GM12872 (cell line): ENCODE data around the gene EDARADD.

Source experiments
- TF ChIP-seq, protein P1 (sequence below): IDR thresholded peaks from 3 replicates; pipeline ENCODE4 v1.5.1; 2011; ENCODE audit warnings: low read depth, mild to moderate bottlenecking, low read length, moderate library complexity; ENCODE audit not compliant: insufficient read depth

EDARADD gene

GRCh38 chr1:236494586-236495466, 100.7 kb downstream of the EDARADD start:
- TF ChIP-seq, protein P1, sequence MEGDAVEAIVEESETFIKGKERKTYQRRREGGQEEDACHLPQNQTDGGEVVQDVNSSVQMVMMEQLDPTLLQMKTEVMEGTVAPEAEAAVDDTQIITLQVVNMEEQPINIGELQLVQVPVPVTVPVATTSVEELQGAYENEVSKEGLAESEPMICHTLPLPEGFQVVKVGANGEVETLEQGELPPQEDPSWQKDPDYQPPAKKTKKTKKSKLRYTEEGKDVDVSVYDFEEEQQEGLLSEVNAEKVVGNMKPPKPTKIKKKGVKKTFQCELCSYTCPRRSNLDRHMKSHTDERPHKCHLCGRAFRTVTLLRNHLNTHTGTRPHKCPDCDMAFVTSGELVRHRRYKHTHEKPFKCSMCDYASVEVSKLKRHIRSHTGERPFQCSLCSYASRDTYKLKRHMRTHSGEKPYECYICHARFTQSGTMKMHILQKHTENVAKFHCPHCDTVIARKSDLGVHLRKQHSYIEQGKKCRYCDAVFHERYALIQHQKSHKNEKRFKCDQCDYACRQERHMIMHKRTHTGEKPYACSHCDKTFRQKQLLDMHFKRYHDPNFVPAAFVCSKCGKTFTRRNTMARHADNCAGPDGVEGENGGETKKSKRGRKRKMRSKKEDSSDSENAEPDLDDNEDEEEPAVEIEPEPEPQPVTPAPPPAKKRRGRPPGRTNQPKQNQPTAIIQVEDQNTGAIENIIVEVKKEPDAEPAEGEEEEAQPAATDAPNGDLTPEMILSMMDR = no peak

DNA sequence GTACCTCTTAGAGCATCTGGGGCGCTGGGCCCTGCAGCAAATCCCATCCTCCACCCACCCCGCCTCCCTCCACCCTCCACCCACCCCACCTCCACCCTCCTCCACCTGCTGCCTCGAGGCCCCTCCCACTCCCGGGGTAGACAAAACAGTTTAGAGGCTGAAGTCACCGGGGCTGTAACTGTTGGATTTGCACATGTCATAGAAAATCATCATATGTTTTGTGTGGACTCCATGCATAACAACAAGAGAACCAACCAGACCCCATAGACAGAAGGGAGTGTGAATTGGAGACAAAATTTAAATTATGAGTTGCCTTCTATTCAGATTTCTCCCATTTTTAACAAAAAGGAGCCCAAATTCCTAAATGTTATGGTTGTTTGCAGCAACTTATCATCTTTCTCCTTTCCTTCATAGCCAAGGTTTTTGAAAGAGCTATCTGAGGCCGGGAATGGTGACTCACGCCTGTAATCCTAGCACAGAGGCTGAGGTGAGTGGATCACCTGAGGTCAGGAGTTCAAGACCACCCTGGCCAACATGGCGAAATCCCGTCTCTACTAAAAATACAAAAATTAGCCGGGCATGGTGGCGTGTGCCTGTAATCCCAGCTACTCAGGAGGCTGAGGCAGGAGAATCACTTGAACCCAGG, 101.5 kb downstream of the EDARADD start:
- TF ChIP-seq, protein P1 = no peak

DNA sequence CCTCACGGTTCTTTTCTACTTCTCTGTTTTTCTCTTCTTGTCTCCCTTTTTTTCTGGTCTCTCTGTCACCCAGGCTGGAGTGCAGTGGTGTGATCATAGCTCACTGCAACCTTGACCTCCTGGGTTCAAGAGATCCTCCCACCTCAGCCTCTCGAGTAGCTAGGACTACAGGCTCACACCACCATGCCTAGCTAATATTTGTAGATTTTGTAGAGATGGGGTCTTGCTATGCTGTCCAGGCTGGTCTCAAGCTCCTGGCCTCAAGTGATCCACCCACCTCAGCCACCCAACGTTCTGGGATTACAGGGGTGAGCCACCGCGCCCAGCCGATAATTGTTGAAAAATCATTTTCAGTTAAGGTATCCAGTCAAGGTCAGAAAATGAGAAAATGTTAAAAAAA, 103.8 kb downstream of the EDARADD start:
- TF ChIP-seq, protein P1 = no peak

- TF ChIP-seq, protein P1 = no peak
Measured at GRCh38 chr1:236501093-236501492, 107.0 kb downstream of the EDARADD start.

- TF ChIP-seq, protein P1 = no peak
Measured at GRCh38 chr1:236502579-236502971, 108.5 kb downstream of the EDARADD start.

- TF ChIP-seq, protein P1 = no peak
Measured at GRCh38 chr1:236502972-236503639, 109.0 kb downstream of the EDARADD start.

GRCh38 chr1:236507022-236507700, 113.1 kb downstream of the EDARADD start:
- TF ChIP-seq, protein P1 = no peak
